Heart right ventricle (tissue), 16 donors: ENCODE results near the gene HYCC1. TPM values are rescaled to one million over a fixed set of nuclear protein-coding genes. Genes with fewer than 3 reads are reported as not detected.

Experiments
- ATAC-seq, 8 donors: fragments of 200-7000 bp; cut with Tn5 transposase; one replicate each; pipeline ENCODE4 v1.9.1; 2020; ENCODE audit warnings: mild to moderate bottlenecking in 8 of 8, moderate library complexity in 8 of 8, moderate number of reproducible peaks in 1 of 8
- DNase-seq, 2 donors: peaks; one replicate each; pipeline ENCODE4 v3.0.0-alpha.2; 2020
- H3K27ac ChIP-seq, 10 donors: fragments of 200-600 bp; sonication (generic) in 2 of 10; one replicate each; pipeline versions ENCODE4 v1.5.0 to v1.8.0; 2020 to 2022; ENCODE audit warnings: mild to moderate bottlenecking in 3 of 10
- H3K27me3 ChIP-seq, 7 donors: fragments of 200-600 bp; one replicate each; pipeline ENCODE4 v1.8.0; 2021 to 2022; ENCODE audit warnings: mild to moderate bottlenecking in 2 of 7
- H3K36me3 ChIP-seq, 9 donors: fragments of 200-600 bp; sonication (generic) in 1 of 9; one replicate each; pipeline versions ENCODE4 v1.5.0 to v1.8.0; 2020 to 2022; ENCODE audit warnings: mild to moderate bottlenecking in 2 of 9
- H3K4me1 ChIP-seq, 9 donors: fragments of 200-600 bp; sonication (generic) in 1 of 9; one replicate each; pipeline versions ENCODE4 v1.5.0 to v1.8.0; 2020 to 2022; ENCODE audit warnings: mild to moderate bottlenecking in 4 of 9
- H3K4me3 ChIP-seq, 10 donors: fragments of 200-600 bp; sonication (generic) in 2 of 10; one replicate each; pipeline versions ENCODE4 v1.5.0 to v1.8.0; 2020 to 2022; ENCODE audit warnings: mild to moderate bottlenecking in 7 of 10, moderate library complexity in 2 of 10
- H3K9me3 ChIP-seq, 11 donors: fragments of 200-600 bp in 10 of 11; sonication (generic) in 2 of 11; one replicate each; pipeline versions ENCODE4 v1.5.0 to v1.8.0; 2013 to 2022; ENCODE audit warnings: mild to moderate bottlenecking in 2 of 11, control low read depth in 1 of 11, moderate library complexity in 1 of 11
- CTCF ChIP-seq, 9 donors: fragments of 200-600 bp; sonication (generic) in 2 of 9; IDR thresholded peaks; one replicate each; pipeline versions ENCODE4 v1.5.0 to v1.8.0; 2021 to 2022; ENCODE audit warnings: antibody characterized with exemption in 9 of 9, mild to moderate bottlenecking in 5 of 9, moderate library complexity in 1 of 9
- WGBS, 2 donors: extraction: QIAGEN DNeasy Blood & Tissue Kit; methylation state at CpG; one replicate each; pipeline ENCODE4 v1.1.7; 2013; ENCODE audit warnings: inconsistent platforms in 1 of 2; 5-methylcytosine and 5-hydroxymethylcytosine counted together
- intact Hi-C, 10 donors: fragments of 100-400 bp; cut with DNase I; formaldehyde crosslinking; loops; one replicate each; pipeline versions ENCODE4 v1.11.1 to v1.14.2; 2022
- polyA plus RNA-seq, 2 donors: library from polyadenylated mRNA; stranded (reverse); fragments of 200-250 nt; gene quantifications; one replicate each; pipeline ENCODE4 v1.2.3, GENCODE V29; 2013
- total RNA-seq, 10 donors: library from RNA; stranded (reverse); fragmentation: NEBNext Ultra II Directional in 3 of 10; extraction: Animal tissue kit (Norgen Biotek cat#: 25700) in 3 of 10; gene quantifications; one replicate each; pipeline versions ENCODE4 v1.2.1 to v1.2.4, GENCODE V29; 2021 to 2023
- donor health status: Arrhythmogenic right ventricular cardiomyopathy.
- donor health status: ischemic (EF 13 %, LVEDD 7.1; RV severe dilation, severe dysfunction).
- donor health status: healthy with polysubstance abuse.
- donor health status: DM: no; HTN: yes; CAD: no.
- donor health status: DM: no; HTN: no; CAD: no.
- donor health status: ischemic (EF 25% LVEDD 6.9; RV normal size, moderate dysfunction).
- donor health status: ischemic (EF 25% LVEDD 5.7; RV mildly dilated, moderate dysfunction).
- donor health status: healthy.
- donor health status: DM: yes; HTN: yes; CAD: no.
- donor health status: Ischemic cardiomyopathy.
- donor health status: ischemic (EF 35%, LVEDD 5.7; RV mildly dilated, moderate dysfunction).
- donor health status: nonischemic (EF 11% LVEDD 7.7; RV severe dilation, severe dysfunction).
- donor health status: DM: yes; HTN: yes; CAD: no.
- donor health status: PGD.
- donor health status: ischemic (EF 29% LVEDD 5.4; RV normal size, mild dysfunction).
- donor health status: nonischemic (EF 23%, LVEDD 6.1; RV moderate dilation, normal function).

The HYCC1 gene
- total and polyA plus RNA-seq, 12 donors = 5.9 to 39.6 (median 33.2) TPM

GRCh38 chr7:23024454-23024853 is 10.5 kb upstream of the HYCC1 start:
- Histone ChIP-seq H3K9me3 (no peaks in the 10 kb centered on the region), H3K27ac (no peak overlapping the region)
- intact Hi-C loops = loop anchor here in 1 of 10 donors (10.0 kb wide), 1 partner anchor 60 kb away; no protein-coding TSS in a partner anchor

GRCh38 chr7:23022851-23023250 is 8.9 kb upstream of the HYCC1 start:
- TF ChIP-seq CTCF (IDR thresholded peaks at IDR 0.05) = no peak
- Histone ChIP-seq H3K9me3 (no peaks in the 10 kb centered on the region), H3K4me1 (peaks cover 0 to 42% (median 6%) of the 10 kb centered on the region in 9 donors), H3K36me3 (no peaks in the 10 kb centered on the region), H3K4me3 (no peak overlapping the region), H3K27ac (peak overlapping the region in 3 of 10 donors; percentile 8 to 51 (median 38)), H3K27me3 (no peaks in the 10 kb centered on the region)
- intact Hi-C loops = loop anchor here in 1 of 10 donors (10.0 kb wide), 1 partner anchor 62 kb away; no protein-coding TSS in a partner anchor
- no peak for ATAC-seq
- DNase-seq = no peak
- 77 to 84% methylated on average over 2 of the region's 2 CpGs for WGBS, 2 donors

More at GRCh38 chr7:23024454-23024853, 10.5 kb upstream of the HYCC1 start:
- Histone ChIP-seq H3K4me1 (peaks cover 0 to 35% (median 5%) of the 10 kb centered on the region in 9 donors), H3K36me3 (no peaks in the 10 kb centered on the region), H3K27me3 (no peaks in the 10 kb centered on the region), H3K4me3 (no peak overlapping the region)
- no peak for TF ChIP-seq CTCF (IDR thresholded peaks at IDR 0.05)
- 91 to 98% methylated on average over 2 of the region's 2 CpGs for whole genome bisulfite sequencing, 2 donors
- no peak for ATAC-seq
- DNase-seq = no peak

GRCh38 chr7:23022258-23022769 is 8.4 kb upstream of the HYCC1 start:
- no peak for DNase-seq

GRCh38 chr7:23021596-23021995 is 7.7 kb upstream of the HYCC1 start:
- no peak for TF ChIP-seq CTCF (IDR thresholded peaks at IDR 0.05)
- Histone ChIP-seq H3K36me3 (no peaks in the 10 kb centered on the region), H3K9me3 (no peaks in the 10 kb centered on the region), H3K27ac (peak overlapping the region in 4 of 10 donors; percentile 2 to 59 (median 44)), H3K4me1 (peaks cover 0 to 42% (median 6%) of the 10 kb centered on the region in 9 donors), H3K4me3 (no peak overlapping the region), H3K27me3 (no peaks in the 10 kb centered on the region)
- ATAC-seq = no peak
- intact Hi-C loops = loop anchor here in 1 of 10 donors (10.0 kb wide), 1 partner anchor 63 kb away; no protein-coding TSS in a partner anchor
- WGBS, 2 donors = 88 to 98% methylated on average over 1 of the region's 1 CpG
- DNase-seq = no peak

More at GRCh38 chr7:23022258-23022769, 8.4 kb upstream of the HYCC1 start:
- Histone ChIP-seq H3K4me1 (peaks cover 0 to 42% (median 6%) of the 10 kb centered on the region in 9 donors), H3K4me3 (no peak overlapping the region), H3K27me3 (no peaks in the 10 kb centered on the region), H3K27ac (peak overlapping the region in 4 of 10 donors; percentile 2 to 51 (median 23)), H3K36me3 (no peaks in the 10 kb centered on the region), H3K9me3 (no peaks in the 10 kb centered on the region)
- TF ChIP-seq CTCF (IDR thresholded peaks at IDR 0.05) = no peak
- peak in 5 of 8 donors; percentile 25 to 60 (median 30) for ATAC-seq
- intact Hi-C loops = loop anchor here in 1 of 10 donors (10.0 kb wide), 1 partner anchor 62 kb away; no protein-coding TSS in a partner anchor
- 67 to 68% methylated on average over 7 of the region's 7 CpGs for WGBS, 2 donors
